ENCODE measurements around the gene BLCAP. TPM values are rescaled to one million over a fixed set of nuclear protein-coding genes. Genes with fewer than 3 reads are reported as not detected.
"Not testable (repeated sequence)": the region's sequence is repeated elsewhere in the genome, so short reads cannot be mapped to it uniquely, and the experiment has no call there.

The BLCAP gene
- total RNA-seq, 2 donors from 2014 or later = 56.9 to 65.0 TPM

DNA sequence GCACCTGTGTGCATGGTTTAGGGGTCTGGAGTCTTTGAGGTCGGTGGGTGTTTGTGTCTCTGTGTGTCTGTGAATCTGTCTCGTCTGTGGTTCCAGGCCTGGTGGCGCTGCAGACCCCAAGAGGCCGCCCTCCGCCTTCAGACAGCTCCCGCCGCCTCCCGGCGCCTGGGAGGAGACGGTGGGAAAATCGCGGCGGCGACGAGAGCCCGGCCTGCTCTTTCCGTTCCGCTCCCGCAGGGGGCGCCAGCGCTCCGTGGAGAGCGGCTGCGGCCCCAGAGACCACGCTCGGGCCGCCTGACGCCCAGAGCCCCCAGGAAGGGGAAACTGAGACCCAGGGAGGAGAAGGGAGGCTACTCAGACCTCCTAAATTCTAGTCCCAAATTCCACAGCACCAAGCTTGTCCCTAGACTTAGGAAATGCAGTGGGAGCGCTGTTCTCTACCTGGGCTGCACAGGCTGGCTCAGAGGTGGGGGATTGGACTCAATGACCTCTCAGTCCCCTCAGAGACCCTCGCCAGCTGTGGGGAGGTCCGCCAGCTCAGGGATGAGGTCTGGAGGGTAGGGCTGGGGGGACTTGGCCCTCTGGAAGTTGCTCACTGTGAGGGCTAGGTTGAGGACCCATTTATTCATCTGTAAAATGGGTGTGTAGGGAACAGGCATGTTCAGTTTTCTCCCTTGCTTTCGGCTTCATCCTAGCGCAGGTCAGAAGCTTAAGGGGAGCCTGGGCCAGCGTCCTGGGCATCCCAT lies 36.9 kb upstream of the BLCAP start:
- Mint-ChIP-seq H3K27ac (no peak overlapping the region), H3K36me3 (ENCODE audit: low read depth) (peaks cover 4% of the 10 kb centered on the region), H3K27me3 (peaks cover 77% of the 10 kb centered on the region), H3K4me3 (no peak overlapping the region), H3K4me1 (peaks cover 11% of the 10 kb centered on the region)
- DNase-seq (peak; percentile 11 to 48 (median 26)), ATAC-seq (peak; percentile 62)
- no peaks in the 10 kb centered on the region for H3K9me3 ChIP-seq (ENCODE audit: control insufficient read depth, low read length, poor library complexity, severe bottlenecking)

DNA sequence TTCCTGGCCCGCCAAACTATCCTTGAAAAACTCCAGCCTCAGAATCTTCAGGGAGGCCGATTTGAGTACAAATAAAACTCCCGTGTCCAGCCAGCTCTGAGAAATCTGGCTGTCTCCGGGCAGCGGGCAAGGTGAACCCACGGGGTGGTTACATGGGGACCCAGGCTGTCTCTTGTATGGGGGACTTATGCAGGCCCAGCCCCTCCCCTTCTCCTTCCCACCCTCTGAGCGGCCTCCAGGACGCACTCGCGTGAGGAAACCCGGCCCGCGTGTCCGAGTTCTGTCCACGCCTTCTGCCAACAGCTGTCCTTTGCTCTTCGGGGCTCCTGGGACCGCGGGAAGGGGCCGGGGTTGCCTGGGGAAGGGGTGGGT lies 36.3 kb upstream of the BLCAP start:
- Mint-ChIP-seq H3K4me3 (no peak overlapping the region), H3K36me3 (ENCODE audit: low read depth) (peaks cover 4% of the 10 kb centered on the region), H3K27me3 (peaks cover 72% of the 10 kb centered on the region), H3K27ac (no peak overlapping the region), H3K4me1 (peaks cover 11% of the 10 kb centered on the region)
- ATAC-seq = no peak
- H3K9me3 ChIP-seq (ENCODE audit: control insufficient read depth, low read length, poor library complexity, severe bottlenecking) = no peaks in the 10 kb centered on the region
- DNase-seq = no peak

DNA sequence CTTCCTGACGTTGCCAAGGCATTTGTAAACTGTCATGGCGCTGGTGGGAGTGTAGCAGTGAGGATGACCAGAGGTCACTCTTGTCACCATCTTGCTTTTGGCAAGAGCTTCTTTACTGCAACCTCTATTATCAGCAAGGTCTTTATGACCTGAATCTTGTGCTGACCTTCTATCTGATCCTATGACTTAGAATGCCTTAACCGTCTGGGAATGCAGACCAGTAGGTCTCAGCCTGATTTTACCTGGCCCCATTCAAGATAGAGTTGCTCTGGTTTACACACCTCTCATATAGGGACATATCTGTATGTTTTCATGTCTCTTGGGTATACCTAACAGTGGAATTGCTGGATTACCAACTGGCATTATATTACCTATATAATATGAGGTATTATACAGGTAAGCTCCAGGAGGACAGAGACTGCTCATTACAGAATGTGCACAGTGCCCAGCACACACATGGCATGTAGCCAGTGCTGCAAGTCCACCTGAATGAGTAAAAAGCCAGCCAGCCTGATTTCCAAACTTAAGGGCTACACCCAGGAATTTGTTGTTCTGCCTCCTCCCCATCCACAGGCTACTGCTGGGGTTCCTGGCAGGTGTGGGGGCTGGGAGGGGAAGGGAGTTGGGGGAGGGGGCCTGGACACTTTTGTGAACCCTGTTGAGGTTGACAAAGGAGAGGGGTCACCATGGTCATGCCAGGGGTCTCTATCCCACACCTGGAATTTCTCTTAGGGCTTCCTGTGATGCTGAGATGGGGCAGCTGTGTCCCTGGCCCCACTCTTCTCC lies 35.2 kb upstream of the BLCAP start:
- H3K4me3 Mint-ChIP-seq = no peak overlapping the region
- peaks cover 4% of the 10 kb centered on the region for H3K36me3 Mint-ChIP-seq (ENCODE audit: low read depth)
- H3K27me3 Mint-ChIP-seq = peaks cover 62% of the 10 kb centered on the region
- H3K4me1 Mint-ChIP-seq = peaks cover 7% of the 10 kb centered on the region
- DNase-seq = no peak
- ATAC-seq = no peak
- H3K9me3 ChIP-seq (ENCODE audit: control insufficient read depth, low read length, poor library complexity, severe bottlenecking) = no peaks in the 10 kb centered on the region
- H3K27ac Mint-ChIP-seq = no peak overlapping the region

DNA sequence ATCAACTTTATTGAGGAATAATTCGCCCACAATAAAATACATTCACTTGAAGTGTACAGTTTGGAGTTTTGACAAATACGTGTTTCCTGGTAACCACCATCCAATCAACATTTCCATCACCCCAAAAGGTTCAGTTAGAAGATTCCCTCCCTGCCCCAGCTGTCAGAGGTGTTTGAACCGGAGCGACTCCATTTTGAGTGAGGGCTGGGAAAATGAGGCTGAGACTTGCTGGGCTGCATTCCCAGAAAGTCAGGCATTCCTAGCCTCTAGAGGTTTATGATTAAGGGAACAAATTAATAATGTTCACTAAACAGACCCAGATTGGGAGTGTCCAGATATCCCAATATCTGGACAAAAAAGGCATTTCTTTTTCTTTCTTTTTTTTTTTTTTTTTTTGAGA lies 33.0 kb upstream of the BLCAP start:
- no peak for DNase-seq
- Mint-ChIP-seq H3K4me3 (no peak overlapping the region), H3K4me1 (peaks cover 6% of the 10 kb centered on the region), H3K27ac (no peak overlapping the region), H3K27me3 (peaks cover 58% of the 10 kb centered on the region), H3K36me3 (ENCODE audit: low read depth) (peaks cover 8% of the 10 kb centered on the region)
- H3K9me3 ChIP-seq (ENCODE audit: control insufficient read depth, low read length, poor library complexity, severe bottlenecking) = no peaks in the 10 kb centered on the region
- no peak for ATAC-seq

DNA sequence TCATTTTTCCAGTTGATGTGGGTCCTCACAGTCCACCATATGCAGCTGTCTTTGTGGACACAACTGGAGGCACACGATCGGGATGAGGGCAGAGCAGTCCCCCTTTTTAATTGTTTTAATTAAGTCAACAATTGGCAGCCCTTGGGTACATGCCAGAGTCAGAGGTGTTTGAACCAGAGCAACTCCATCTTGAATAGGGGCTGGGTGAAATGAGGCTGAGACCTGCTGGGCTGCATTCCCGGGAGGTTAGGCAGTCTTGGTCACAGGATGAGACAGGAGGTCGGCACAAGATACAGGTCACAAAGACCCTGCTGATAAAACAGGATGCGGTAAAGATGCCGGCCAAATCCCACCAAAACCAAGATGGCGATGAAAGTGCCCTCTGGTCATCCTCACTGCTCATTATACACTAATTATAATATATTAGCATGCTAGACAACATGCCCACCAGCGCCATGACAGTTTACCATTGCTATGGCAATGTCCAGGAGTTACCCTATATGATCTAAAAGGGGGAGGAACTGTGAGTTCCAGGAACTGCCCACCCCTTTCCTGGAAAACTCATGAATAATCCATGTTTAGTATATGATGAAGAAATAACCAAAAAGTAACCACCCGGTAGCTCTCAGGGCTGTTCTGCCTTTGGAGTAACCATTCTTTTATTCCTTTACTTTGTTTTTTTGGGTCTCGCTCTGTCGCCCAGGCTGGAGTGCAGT lies 31.8 kb upstream of the BLCAP start:
- H3K4me1 Mint-ChIP-seq = peaks cover 2% of the 10 kb centered on the region
- peaks cover 4% of the 10 kb centered on the region for H3K36me3 Mint-ChIP-seq (ENCODE audit: low read depth)
- H3K27ac Mint-ChIP-seq = no peak overlapping the region
- H3K9me3 ChIP-seq (ENCODE audit: control insufficient read depth, low read length, poor library complexity, severe bottlenecking) = no peaks in the 10 kb centered on the region
- ATAC-seq (no peak), DNase-seq (no peak)
- H3K27me3 Mint-ChIP-seq = peaks cover 57% of the 10 kb centered on the region
- no peak overlapping the region for H3K4me3 Mint-ChIP-seq

DNA sequence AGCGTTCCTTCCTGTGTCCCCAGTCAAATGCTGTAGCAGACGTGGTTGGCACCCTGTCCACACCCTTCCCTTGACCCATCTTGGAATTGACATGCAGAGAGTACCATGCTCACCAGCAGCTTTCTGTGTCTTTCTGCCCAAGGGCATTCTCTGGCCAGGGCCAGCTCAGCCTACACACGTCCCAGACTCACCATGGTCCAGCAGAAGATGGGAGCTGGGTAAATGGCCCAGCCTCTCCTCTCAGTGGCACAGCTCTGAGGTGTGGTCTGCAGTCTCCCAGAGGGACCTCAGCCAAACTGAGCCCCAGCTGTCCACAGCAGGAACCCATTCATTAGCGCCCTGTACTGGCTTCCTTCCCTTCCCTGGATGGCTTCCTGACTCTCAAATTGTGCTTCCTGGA lies 31.1 kb upstream of the BLCAP start:
- DNase-seq (no peak), ATAC-seq (no peak)
- H3K36me3 Mint-ChIP-seq (ENCODE audit: low read depth) = peaks cover 4% of the 10 kb centered on the region
- peaks cover 2% of the 10 kb centered on the region for H3K4me1 Mint-ChIP-seq
- H3K4me3 Mint-ChIP-seq = no peak overlapping the region
- H3K27me3 Mint-ChIP-seq = peaks cover 60% of the 10 kb centered on the region
- H3K27ac Mint-ChIP-seq = no peak overlapping the region
- no peaks in the 10 kb centered on the region for H3K9me3 ChIP-seq (ENCODE audit: control insufficient read depth, low read length, poor library complexity, severe bottlenecking)

DNA sequence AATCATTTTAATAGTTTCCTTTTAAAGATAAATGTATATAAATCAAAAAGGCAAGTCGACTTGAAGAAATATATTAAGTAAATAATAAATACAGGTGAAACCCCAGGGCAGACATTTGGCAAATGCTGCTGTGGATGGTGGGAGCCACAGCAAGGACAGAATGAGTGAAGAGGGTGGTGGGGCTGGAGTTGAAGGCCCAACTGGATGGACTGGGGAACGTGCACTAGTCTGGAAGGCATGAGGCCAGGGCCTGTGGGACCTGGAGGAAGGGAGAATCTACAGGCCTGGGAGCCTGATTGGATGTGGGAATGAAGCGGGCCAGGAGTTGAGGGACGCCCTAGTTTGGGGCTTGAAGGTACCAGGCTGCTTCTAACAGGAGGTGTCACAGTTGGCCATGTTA lies 30.6 kb upstream of the BLCAP start:
- H3K9me3 ChIP-seq (ENCODE audit: control insufficient read depth, low read length, poor library complexity, severe bottlenecking) = no peaks in the 10 kb centered on the region
- Mint-ChIP-seq H3K4me3 (no peak overlapping the region), H3K27ac (no peak overlapping the region), H3K36me3 (ENCODE audit: low read depth) (peaks cover 4% of the 10 kb centered on the region), H3K4me1 (peaks cover 2% of the 10 kb centered on the region), H3K27me3 (peaks cover 55% of the 10 kb centered on the region)
- DNase-seq (no peak), ATAC-seq (no peak)

DNA sequence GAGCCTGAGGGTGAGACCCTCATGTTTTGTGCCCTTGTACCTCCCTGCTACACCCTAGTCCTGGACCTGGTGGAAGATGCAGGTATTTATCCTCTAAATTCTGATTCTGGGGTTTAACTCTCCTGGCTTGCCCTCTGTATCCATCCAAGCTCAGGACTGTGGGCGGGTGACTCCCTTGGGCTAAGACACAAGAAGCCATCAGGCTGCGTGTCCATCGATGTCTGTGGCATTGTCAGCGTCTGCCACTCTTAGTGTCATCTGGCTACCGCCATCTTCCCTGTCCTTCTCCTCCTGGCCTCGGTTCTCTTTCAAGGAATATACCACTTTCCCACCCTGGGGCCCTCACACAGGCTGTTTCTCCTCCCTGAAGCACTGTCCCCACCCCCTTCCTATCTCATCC lies 28.9 kb upstream of the BLCAP start:
- Mint-ChIP-seq H3K4me3 (no peak overlapping the region), H3K36me3 (ENCODE audit: low read depth) (peaks cover 4% of the 10 kb centered on the region), H3K27ac (no peak overlapping the region), H3K27me3 (peaks cover 50% of the 10 kb centered on the region), H3K4me1 (no peaks in the 10 kb centered on the region)
- no peaks in the 10 kb centered on the region for H3K9me3 ChIP-seq (ENCODE audit: control insufficient read depth, low read length, poor library complexity, severe bottlenecking)
- ATAC-seq (no peak), DNase-seq (no peak)

DNA sequence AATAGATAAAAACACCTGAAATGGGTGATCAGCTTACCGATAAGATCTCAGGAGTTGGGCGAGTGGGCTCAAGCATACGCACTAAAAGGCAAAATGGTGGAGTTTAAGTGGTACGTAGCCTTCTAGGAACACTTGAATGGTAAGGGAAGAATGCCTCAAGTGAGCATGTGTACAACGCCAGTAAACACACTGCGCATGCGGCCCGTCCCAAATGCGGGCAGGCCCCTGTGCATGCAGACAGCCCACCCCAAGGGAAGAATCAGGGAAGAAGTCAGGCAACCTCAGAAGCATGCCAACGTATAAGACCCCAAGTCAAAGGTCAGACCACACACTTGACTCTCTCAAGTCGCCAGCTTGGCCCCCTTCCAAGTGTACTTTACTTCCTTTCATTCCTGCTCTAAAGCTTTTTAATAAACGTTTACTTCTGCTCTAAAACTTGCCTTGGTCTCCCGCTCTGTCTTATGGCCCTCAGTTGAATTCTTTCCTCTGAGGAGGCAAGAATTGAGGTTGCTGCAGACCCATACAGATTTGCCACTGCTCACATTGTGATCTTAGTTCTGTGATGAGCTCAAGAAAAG lies 27.1 kb upstream of the BLCAP start:
- not testable (repeated sequence) for DNase-seq; H3K27ac Mint-ChIP-seq; H3K4me1 Mint-ChIP-seq; H3K9me3 ChIP-seq (ENCODE audit: control insufficient read depth, low read length, poor library complexity, severe bottlenecking); ATAC-seq; H3K4me3 Mint-ChIP-seq; H3K36me3 Mint-ChIP-seq (ENCODE audit: low read depth)
- H3K27me3 Mint-ChIP-seq = peaks cover 40% of the 10 kb centered on the region

DNA sequence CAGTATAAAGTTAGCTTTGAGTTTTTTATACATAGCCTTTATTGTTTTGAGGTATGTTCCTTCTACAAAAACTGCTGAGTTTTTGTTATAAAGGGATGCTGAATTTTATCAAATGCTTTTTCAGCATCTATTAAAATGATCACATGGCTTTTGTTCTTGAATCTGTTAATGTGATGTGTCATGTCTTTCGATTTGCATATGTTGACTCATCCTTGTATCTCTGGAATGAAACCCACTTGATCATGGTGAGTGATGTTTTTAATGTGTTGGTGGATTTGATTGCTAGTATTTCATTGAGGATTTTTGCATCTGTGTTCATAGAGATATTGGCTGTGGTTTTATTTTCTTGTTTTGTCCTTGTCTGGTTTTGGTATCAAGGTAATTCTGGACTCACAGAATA lies 24.7 kb upstream of the BLCAP start:
- no peak overlapping the region for H3K4me3 Mint-ChIP-seq
- H3K36me3 Mint-ChIP-seq (ENCODE audit: low read depth) = peaks cover 5% of the 10 kb centered on the region
- peaks cover 37% of the 10 kb centered on the region for H3K27me3 Mint-ChIP-seq
- H3K9me3 ChIP-seq (ENCODE audit: control insufficient read depth, low read length, poor library complexity, severe bottlenecking) = no peaks in the 10 kb centered on the region
- DNase-seq (no peak), ATAC-seq (no peak)
- no peak overlapping the region for H3K27ac Mint-ChIP-seq
- no peaks in the 10 kb centered on the region for H3K4me1 Mint-ChIP-seq

DNA sequence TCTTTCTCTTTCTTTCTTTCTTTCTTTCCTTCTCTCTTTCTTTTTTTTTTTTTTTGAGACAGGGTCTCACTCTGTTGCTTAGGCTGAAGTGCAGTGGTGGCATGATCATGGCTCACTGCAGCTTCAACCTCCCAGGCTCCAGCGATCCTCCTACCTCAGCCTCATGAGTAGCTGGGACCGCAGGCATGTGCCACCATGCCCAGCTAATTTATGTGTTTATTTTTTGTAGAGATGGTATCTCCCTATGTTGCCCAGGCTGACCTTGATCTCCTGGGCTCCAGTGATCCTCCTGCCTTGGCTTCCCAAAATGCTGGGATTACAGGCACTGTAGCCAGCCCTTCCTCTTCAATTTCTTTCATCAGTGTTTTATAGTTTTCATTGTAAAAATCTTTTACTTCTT lies 24.0 kb upstream of the BLCAP start:
- peaks cover 37% of the 10 kb centered on the region for H3K27me3 Mint-ChIP-seq
- not testable (repeated sequence) for H3K4me3 Mint-ChIP-seq; H3K36me3 Mint-ChIP-seq (ENCODE audit: low read depth); DNase-seq; H3K9me3 ChIP-seq (ENCODE audit: control insufficient read depth, low read length, poor library complexity, severe bottlenecking); H3K4me1 Mint-ChIP-seq; ATAC-seq; H3K27ac Mint-ChIP-seq

DNA sequence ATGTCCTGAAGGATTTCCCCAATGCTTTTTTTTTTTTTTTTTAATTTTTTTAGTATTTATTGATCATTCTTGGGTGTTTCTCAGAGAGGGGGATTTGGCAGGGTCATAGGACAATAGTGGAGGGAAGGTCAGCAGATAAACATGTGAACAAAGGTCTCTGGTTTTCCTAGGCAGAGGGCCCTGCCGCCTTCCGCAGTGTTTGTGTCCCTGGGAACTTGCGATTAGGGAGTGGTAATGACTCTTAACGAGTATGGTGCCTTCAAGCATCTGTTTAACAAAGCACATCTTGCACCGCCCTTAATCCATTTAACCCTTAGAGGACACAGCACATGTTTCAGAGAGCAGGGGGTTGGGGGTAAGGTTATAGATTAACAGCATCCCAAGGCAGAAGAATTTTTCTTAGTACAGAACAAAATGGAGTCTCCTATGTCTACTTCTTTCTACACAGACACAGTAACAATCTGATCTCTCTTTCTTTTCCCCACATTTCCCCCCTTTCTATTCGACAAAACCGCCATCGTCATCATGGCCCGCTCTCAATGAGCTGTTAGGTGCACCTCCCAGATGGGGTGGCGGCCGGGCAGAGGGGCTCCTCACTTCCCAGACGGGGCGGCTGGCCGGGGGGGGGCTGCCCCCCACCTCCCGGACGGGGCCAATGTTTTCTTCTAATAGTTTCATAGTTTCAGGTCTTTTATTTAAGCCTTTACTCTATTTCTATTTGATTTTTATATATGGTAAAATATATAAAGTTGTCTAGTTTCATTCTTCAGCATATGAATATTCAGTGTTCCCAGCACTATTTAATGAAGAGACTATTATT lies 22.6 kb upstream of the BLCAP start:
- not testable (repeated sequence) for H3K4me1 Mint-ChIP-seq; DNase-seq; H3K9me3 ChIP-seq (ENCODE audit: control insufficient read depth, low read length, poor library complexity, severe bottlenecking); ATAC-seq; H3K27ac Mint-ChIP-seq; H3K36me3 Mint-ChIP-seq (ENCODE audit: low read depth); H3K4me3 Mint-ChIP-seq
- peaks cover 37% of the 10 kb centered on the region for H3K27me3 Mint-ChIP-seq

All from T-helper 17 cell (primary cell).